ENCODE data around the gene LHFPL5. TPM values are rescaled to one million over a fixed set of nuclear protein-coding genes. Genes with fewer than 3 reads are reported as not detected.

Gene LHFPL5
- total and polyA plus RNA-seq, 2 experiments from 2014 or later: not detected

- no peak overlapping the region for H3K4me3 Mint-ChIP-seq
- no peak overlapping the region for H3K4me3 ChIP-seq
- H3K27ac Mint-ChIP-seq: no peak overlapping the region
- H3K9me2 ChIP-seq (ENCODE audit: insufficient read depth): no peaks in the 10 kb centered on the region
- no peaks in the 10 kb centered on the region; the same call in none of the 3 replicates for H3K4me1 Mint-ChIP-seq
- H3F3A ChIP-seq (replicated peaks; ENCODE audit: low read depth): peaks cover 6% of the 10 kb centered on the region; the same call in 1 of the 2 replicates
- peaks cover 8% of the 10 kb centered on the region for H3K27me3 Mint-ChIP-seq (ENCODE audit: insufficient read depth, low read depth, poor library complexity)
- ATAC-seq (peak; percentile 22), DNase-seq (ENCODE audit: low spot score) (no peak)
- H3K27ac ChIP-seq (ENCODE audit: low read depth): no peak overlapping the region
- no peaks in the 10 kb centered on the region for H4K20me1 ChIP-seq (replicated peaks; ENCODE audit: insufficient read depth)
- H3K4me1 ChIP-seq (ENCODE audit: insufficient read depth): no peaks in the 10 kb centered on the region
- no peak overlapping the region for H3K4me2 ChIP-seq
- no peaks in the 10 kb centered on the region for H3K9me3 Mint-ChIP-seq
- no peaks in the 10 kb centered on the region for H3K79me2 ChIP-seq (replicated peaks; ENCODE audit: insufficient read depth)
- H2AFZ ChIP-seq: no peak overlapping the region
- TF ChIP-seq JUNB (IDR thresholded peaks at IDR 0.05; ENCODE audit: unreplicated experiment) (no peak), EZH2 (IDR thresholded peaks at IDR 0.05; ENCODE audit: low read depth, unreplicated experiment) (no peak)
- no peaks in the 10 kb centered on the region for H3K36me3 Mint-ChIP-seq (ENCODE audit: low read depth)
- no peaks in the 10 kb centered on the region for H3K36me3 ChIP-seq (ENCODE audit: insufficient read depth)
- peaks cover 10% of the 10 kb centered on the region for H3K27me3 ChIP-seq (ENCODE audit: insufficient read depth)
Measured at GRCh38 chr6:35771343-35771627, 33.9 kb upstream of the LHFPL5 start.

GRCh38 chr6:35774116-35774794 lies 30.9 kb upstream of the LHFPL5 start:
- Histone ChIP-seq H2AFZ (no peak overlapping the region), H4K20me1 (replicated peaks; ENCODE audit: insufficient read depth) (no peaks in the 10 kb centered on the region), H3F3A (replicated peaks; ENCODE audit: low read depth) (peaks cover 6% of the 10 kb centered on the region; the same call in 1 of the 2 replicates), H3K4me3 (no peak overlapping the region), H3K27me3 (ENCODE audit: insufficient read depth) (peaks cover 14% of the 10 kb centered on the region), H3K36me3 (ENCODE audit: insufficient read depth) (no peaks in the 10 kb centered on the region), H3K4me2 (no peak overlapping the region), H3K4me1 (ENCODE audit: insufficient read depth) (no peaks in the 10 kb centered on the region), H3K27ac (ENCODE audit: low read depth) (no peak overlapping the region), H3K9me2 (ENCODE audit: insufficient read depth) (no peaks in the 10 kb centered on the region), H3K79me2 (replicated peaks; ENCODE audit: insufficient read depth) (no peaks in the 10 kb centered on the region)
- DNase-seq (ENCODE audit: low spot score): no peak
- no peak for ATAC-seq
- Mint-ChIP-seq H3K4me1 (peaks cover 7% of the 10 kb centered on the region), H3K27ac (no peak overlapping the region), H3K9me3 (no peaks in the 10 kb centered on the region), H3K4me3 (no peak overlapping the region), H3K36me3 (ENCODE audit: low read depth) (no peaks in the 10 kb centered on the region; the same call in 2 of the 3 replicates), H3K27me3 (ENCODE audit: insufficient read depth, low read depth, poor library complexity) (peaks cover 18% of the 10 kb centered on the region)
- TF ChIP-seq ZNF114 (CRISPR knock-in tag; IDR thresholded peaks at IDR 0.05) (no peak), EZH2 (IDR thresholded peaks at IDR 0.05; ENCODE audit: low read depth, unreplicated experiment) (no peak), POLR2AphosphoS5 (IDR thresholded peaks at IDR 0.05; ENCODE audit: low read depth) (no peak), JUNB (IDR thresholded peaks at IDR 0.05; ENCODE audit: unreplicated experiment) (no peak), CTCF (conservative IDR thresholded peaks at IDR 0.05; ENCODE audit: low read depth in 2 of 2) (no peak), CREB1 (CRISPR knock-in tag; IDR thresholded peaks at IDR 0.05; ENCODE audit: low read depth) (no peak), ZNF462 (CRISPR knock-in tag; IDR thresholded peaks at IDR 0.05) (no peak), EZH2phosphoT487 (IDR thresholded peaks at IDR 0.05; ENCODE audit: unreplicated experiment) (no peak), NANOG (IDR thresholded peaks at IDR 0.05; ENCODE audit: borderline replicate concordance) (no peak), ETS1 (IDR thresholded peaks at IDR 0.05) (no peak), ZNF331 (CRISPR knock-in tag; IDR thresholded peaks at IDR 0.05; ENCODE audit: low read depth) (no peak), STAT1 (IDR thresholded peaks at IDR 0.05; ENCODE audit: unreplicated experiment) (no peak)
